B cell (primary cell): ENCODE results near the gene ITPR1. TPM values are rescaled to one million over a fixed set of nuclear protein-coding genes. Genes with fewer than 3 reads are reported as not detected.

ENCODE experiments used
- ATAC-seq: fragments of 200-7000 bp; cut with Tn5 transposase; one replicate; pipeline ENCODE4 v1.10.0; 2021; ENCODE audit warnings: low read depth, mild to moderate bottlenecking, moderate number of reproducible peaks, moderate library complexity
- CTCF ChIA-PET: fragments of 350-600 bp; sonication (Branson Sonifier 250); formaldehyde crosslinking; loops from one replicate; lab custom pipeline; 2021; ENCODE audit warnings: antibody characterized with exemption, inconsistent platforms; lab: Charles Lee
- POLR2A ChIA-PET: fragments of 350-600 bp; sonication (Branson Sonifier 250); formaldehyde crosslinking; loops from one replicate; lab custom pipeline; 2021; ENCODE audit warnings: antibody characterized with exemption; lab: Charles Lee
- DNase-seq: peaks from one replicate; pipeline ENCODE4 v3.0.0; 2013
- H2AFZ ChIP-seq: 2 replicates; pipeline ENCODE4 v1.6.1; 2012; ENCODE audit warnings: mild to moderate bottlenecking, low read depth, low read length; ENCODE audit not compliant: insufficient read depth, poor library complexity, severe bottlenecking
- H3K27ac ChIP-seq, 2 donors: 1 replicate in 1 of 2; 2 replicates in 1 of 2; pipeline ENCODE4 v1.5.1; 2012 to 2013; ENCODE audit warnings: low read length in 2 of 2, mild to moderate bottlenecking in 2 of 2, moderate library complexity in 1 of 2
- H3K27me3 ChIP-seq, 4 experiments: fragments of 200-600 bp in 1 of 4; sonication (generic) in 1 of 4; replicated peaks in 1 of 4; 1 replicate in 2 of 4; 2 replicates in 2 of 4; pipeline versions ENCODE4 v1.6.1 to v1.7.0; 2013 to 2016; ENCODE audit warnings: low read length in 3 of 4, mild to moderate bottlenecking in 2 of 4, mixed read lengths in 1 of 4, moderate library complexity in 1 of 4; ENCODE audit not compliant: insufficient read depth in 4 of 4, control insufficient read depth in 3 of 4; ENCODE audit errors: control extremely low read depth in 1 of 4
- H3K36me3 ChIP-seq, 2 experiments: replicated peaks in 1 of 2; 1 replicate in 1 of 2; 2 replicates in 1 of 2; pipeline versions ENCODE4 v1.6.1 to v1.7.1; 2013; ENCODE audit warnings: low read length in 1 of 2; ENCODE audit not compliant: insufficient read depth in 2 of 2, control insufficient read depth in 1 of 2; ENCODE audit errors: control extremely low read depth in 1 of 2, extremely low read depth in 1 of 2
- H3K4me1 ChIP-seq, 2 donors: fragments of 200-600 bp in 1 of 2; sonication (generic) in 1 of 2; 1 replicate in 1 of 2; 2 replicates in 1 of 2; pipeline versions ENCODE4 v1.5.1 to v1.6.1; 2013 to 2017; ENCODE audit warnings: low read length in 2 of 2; ENCODE audit not compliant: control insufficient read depth in 2 of 2, insufficient read depth in 2 of 2
- H3K4me2 ChIP-seq: replicated peaks from 2 replicates; pipeline ENCODE3; 2012; ENCODE audit warnings: mild to moderate bottlenecking, low read depth, low read length; ENCODE audit not compliant: poor library complexity, severe bottlenecking
- H3K4me3 ChIP-seq, 5 experiments: fragments of 200-600 bp in 1 of 5; sonication (generic) in 1 of 5; 1 replicate in 3 of 5; 2 replicates in 2 of 5; pipeline versions ENCODE4 v1.5.1 to v1.7.0; 2011 to 2016; ENCODE audit warnings: low read length in 4 of 5, mild to moderate bottlenecking in 4 of 5, low read depth in 2 of 5, control low read depth in 1 of 5, moderate library complexity in 1 of 5; ENCODE audit not compliant: insufficient read depth in 1 of 5; ENCODE audit errors: control extremely low read depth in 1 of 5, extremely low read depth in 1 of 5
- H3K79me2 ChIP-seq: fragments of 200-600 bp; sonication (generic); one replicate; pipeline ENCODE4 v1.6.0; 2016; ENCODE audit warnings: low read length; ENCODE audit not compliant: control insufficient read depth, insufficient read depth
- H3K9ac ChIP-seq: fragments of 200-600 bp; sonication (generic); 2 replicates; pipeline ENCODE4 v1.6.1; 2017; ENCODE audit warnings: mild to moderate bottlenecking, low read length, moderate library complexity
- H3K9me3 ChIP-seq, 3 donors: one replicate each; pipeline versions ENCODE4 v1.6.1 to v1.7.1; 2013; ENCODE audit warnings: low read length in 2 of 3; ENCODE audit not compliant: control insufficient read depth in 2 of 3, insufficient read depth in 1 of 3; ENCODE audit errors: control extremely low read depth in 1 of 3
- H4K20me1 ChIP-seq: 2 replicates; pipeline ENCODE4 v1.6.0; 2012; ENCODE audit warnings: mild to moderate bottlenecking, low read length; ENCODE audit not compliant: insufficient read depth, control insufficient read depth, poor library complexity, severe bottlenecking
- H3K27ac Mint-ChIP-seq: one replicate; pipeline ENCODE4 v1.8.0; 2021; ENCODE audit warnings: mixed read lengths
- H3K27me3 Mint-ChIP-seq: one replicate; pipeline ENCODE4 v1.8.0; 2021; ENCODE audit warnings: mixed read lengths
- H3K4me1 Mint-ChIP-seq: one replicate; pipeline ENCODE4 v1.8.0; 2021; ENCODE audit warnings: mixed read lengths
- H3K4me3 Mint-ChIP-seq: one replicate; pipeline ENCODE4 v1.8.0; 2021; ENCODE audit warnings: mixed read lengths
- H3K9me3 Mint-ChIP-seq: one replicate; pipeline ENCODE4 v1.8.0; 2022; ENCODE audit warnings: mixed read lengths; ENCODE audit not compliant: insufficient read depth
- EZH2 ChIP-seq: IDR thresholded peaks from 2 replicates; pipeline ENCODE4 v1.6.1; 2012; ENCODE audit warnings: borderline replicate concordance, low read depth, mild to moderate bottlenecking, moderate library complexity, low read length; ENCODE audit not compliant: insufficient read depth, poor library complexity, severe bottlenecking
- WGBS: methylation state at CpG from one replicate; pipeline ENCODE4 v1.1.5; 2013; ENCODE audit warnings: missing lambda C conversion rate; ENCODE audit not compliant: insufficient coverage; 5-methylcytosine and 5-hydroxymethylcytosine counted together
- intact Hi-C: fragments of 100-400 bp; cut with micrococcal nuclease; formaldehyde crosslinking; loops from one replicate; pipeline ENCODE4 v1.10.0; 2022
- polyA plus RNA-seq: library from polyadenylated mRNA; depleted of rRNA; stranded (reverse); fragments of >200 nt; gene quantifications from 2 replicates; pipeline ENCODE4 v1.2.3, GENCODE V29; 2012
- total RNA-seq, 2 donors: library from RNA; stranded (reverse); fragments of 120-200 nt in 1 of 2; gene quantifications; 1 replicate in 1 of 2; 2 replicates in 1 of 2; pipeline versions ENCODE4 v1.2.3 to v1.2.4, GENCODE V29; 2013 to 2022
- TF ChIP-seq, protein P1 (sequence below): fragments of 200-600 bp; IDR thresholded peaks from one replicate; pipeline ENCODE4 v1.8.0; 2022; ENCODE audit warnings: antibody characterized with exemption, mild to moderate bottlenecking

The ITPR1 gene
- total and polyA plus RNA-seq, 2 donors (not counting 1 experiment from before 2014, with no cell fraction given) = 64.0 to 332 TPM

GRCh38 chr3:4474683-4475490, 18.3 kb upstream of the ITPR1 start:
- intact Hi-C loops = loop anchor here (2.0 kb wide), 1 partner anchor 18 kb away; the partner anchor contains the start of gene ITPR1
- Mint-ChIP-seq H3K9me3 (no peaks in the 10 kb centered on the region), H3K27me3 (no peaks in the 10 kb centered on the region), H3K27ac (peak overlapping the region; percentile 74), H3K4me3 (peak overlapping the region; percentile 53), H3K4me1 (peaks cover 14% of the 10 kb centered on the region)
- Histone ChIP-seq H3K36me3 (no peaks in the 10 kb centered on the region), H3K9ac (no peak overlapping the region), H3K4me1 (peaks cover 18 to 21% of the 10 kb centered on the region in 2 donors), H3K27me3 (no peaks in the 10 kb centered on the region), H2AFZ (peak overlapping the region; percentile 6), H3K4me3 (no peak overlapping the region), H3K4me2 (peak overlapping the region; percentile 43), H3K79me2 (peaks cover 14% of the 10 kb centered on the region), H4K20me1 (no peaks in the 10 kb centered on the region), H3K9me3 (peaks cover 0 to 8% (median 5%) of the 10 kb centered on the region in 3 donors), H3K27ac (peak overlapping the region; percentile 42 to 77)
- ATAC-seq (peak; percentile 56), DNase-seq (peak; percentile 38)
- 27% methylated on average over 5 of the region's 7 CpGs for WGBS
- POLR2A ChIA-PET = interaction anchor here (0.7 to 0.9 kb wide), 3 partner anchors 19 to 92 kb away, joined by 3 to 4 read pairs (median 3); no protein-coding TSS in a partner anchor
- CTCF ChIA-PET = interaction anchor here (0.7 to 1.2 kb wide), 2 partner anchors 18 to 159 kb away, joined by 3 read pairs; partner anchors contain the start of gene ITPR1
- TF ChIP-seq, protein P1, sequence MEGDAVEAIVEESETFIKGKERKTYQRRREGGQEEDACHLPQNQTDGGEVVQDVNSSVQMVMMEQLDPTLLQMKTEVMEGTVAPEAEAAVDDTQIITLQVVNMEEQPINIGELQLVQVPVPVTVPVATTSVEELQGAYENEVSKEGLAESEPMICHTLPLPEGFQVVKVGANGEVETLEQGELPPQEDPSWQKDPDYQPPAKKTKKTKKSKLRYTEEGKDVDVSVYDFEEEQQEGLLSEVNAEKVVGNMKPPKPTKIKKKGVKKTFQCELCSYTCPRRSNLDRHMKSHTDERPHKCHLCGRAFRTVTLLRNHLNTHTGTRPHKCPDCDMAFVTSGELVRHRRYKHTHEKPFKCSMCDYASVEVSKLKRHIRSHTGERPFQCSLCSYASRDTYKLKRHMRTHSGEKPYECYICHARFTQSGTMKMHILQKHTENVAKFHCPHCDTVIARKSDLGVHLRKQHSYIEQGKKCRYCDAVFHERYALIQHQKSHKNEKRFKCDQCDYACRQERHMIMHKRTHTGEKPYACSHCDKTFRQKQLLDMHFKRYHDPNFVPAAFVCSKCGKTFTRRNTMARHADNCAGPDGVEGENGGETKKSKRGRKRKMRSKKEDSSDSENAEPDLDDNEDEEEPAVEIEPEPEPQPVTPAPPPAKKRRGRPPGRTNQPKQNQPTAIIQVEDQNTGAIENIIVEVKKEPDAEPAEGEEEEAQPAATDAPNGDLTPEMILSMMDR = no peak
- TF ChIP-seq EZH2 = no peak

DNA sequence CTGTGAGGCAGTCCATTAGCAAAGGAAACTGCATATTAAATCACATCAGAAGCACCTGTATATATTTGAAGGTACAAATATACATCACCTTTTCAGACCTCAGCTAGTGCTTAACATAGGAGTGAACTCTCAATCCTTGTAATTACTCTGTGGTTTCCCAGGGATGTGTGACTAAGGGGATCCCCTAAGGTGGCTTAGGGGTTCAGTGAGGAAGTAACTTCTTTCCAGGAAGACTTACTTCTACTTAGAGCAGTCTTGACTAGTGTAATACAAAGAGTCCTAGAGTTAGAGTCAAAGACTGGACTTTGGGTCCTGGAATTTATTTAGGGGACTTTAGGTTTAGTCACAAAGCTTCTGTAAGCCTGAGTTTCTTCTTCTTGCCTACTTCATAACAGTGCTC, 17.3 kb upstream of the ITPR1 start:
- H3K36me3 ChIP-seq = no peaks in the 10 kb centered on the region
- no peak for ATAC-seq
- Mint-ChIP-seq H3K9me3 (no peaks in the 10 kb centered on the region), H3K27me3 (no peaks in the 10 kb centered on the region), H3K27ac (no peak overlapping the region), H3K4me1 (peaks cover 14% of the 10 kb centered on the region), H3K4me3 (no peak overlapping the region)
- H3K4me3 ChIP-seq = no peak overlapping the region
- H3K9ac ChIP-seq = no peak overlapping the region
- no peaks in the 10 kb centered on the region for H3K27me3 ChIP-seq
- TF ChIP-seq, protein P1 = no peak
- TF ChIP-seq EZH2 = no peak
- peaks cover 14% of the 10 kb centered on the region for H3K79me2 ChIP-seq
- peak overlapping the region; percentile 11 for H2AFZ ChIP-seq
- POLR2A ChIA-PET = interaction anchor here (1.0 kb wide), 1 partner anchor 18 kb away, joined by 3 read pairs; the partner anchor contains the start of gene ITPR1
- CTCF ChIA-PET = interaction anchor here (1.2 kb wide), 1 partner anchor 18 kb away, joined by 3 read pairs; the partner anchor contains the start of gene ITPR1
- peak overlapping the region in 1 of 2 donors; percentile 77 for H3K27ac ChIP-seq
- no peak overlapping the region for H3K4me2 ChIP-seq
- H3K9me3 ChIP-seq = peaks cover 0 to 8% (median 5%) of the 10 kb centered on the region in 3 donors
- peaks cover 18 to 21% of the 10 kb centered on the region in 2 donors for H3K4me1 ChIP-seq
- no peak for DNase-seq
- intact Hi-C loops = loop anchor here (2.0 kb wide), 1 partner anchor 17 kb away; the partner anchor contains the start of gene ITPR1
- no peaks in the 10 kb centered on the region for H4K20me1 ChIP-seq
